PC-3 (cell line): ENCODE measurements around the gene L3MBTL1. TPM values are rescaled to one million over a fixed set of nuclear protein-coding genes. Genes with fewer than 3 reads are reported as not detected.

Experiments
- ATAC-seq: fragments of 200-7000 bp; cut with Tn5 transposase; 2 replicates; pipeline ENCODE4 v1.9.1; 2020; ENCODE audit warnings: mild to moderate bottlenecking, moderate library complexity
- Bru-seq: library from RNA; stranded (reverse); fragments of 400-500 nt; gene quantifications from one replicate; lab custom pipeline; 2021; lab: Mats Ljungman, UMichigan
- BruChase-seq, 2 experiments: library from RNA; stranded (reverse); fragments of 400-500 nt; gene quantifications; one replicate each; lab custom pipeline; 2021; lab: Mats Ljungman, UMichigan
- BruUV-seq: library from RNA; stranded (reverse); fragments of 400-500 nt; replicated peaks from 2 replicates; lab custom pipeline; 2021; lab: Mats Ljungman, UMichigan
- CTCF ChIA-PET: fragments of 300-600 bp; sonication (Branson Sonifier 250); formaldehyde crosslinking; loops from one replicate; lab custom pipeline; 2022; ENCODE audit warnings: antibody characterized with exemption; lab: Charles Lee
- POLR2A ChIA-PET: fragments of 300-600 bp; sonication (Branson Sonifier 250); formaldehyde crosslinking; loops from one replicate; lab custom pipeline; 2022; ENCODE audit warnings: antibody characterized with exemption; ENCODE audit not compliant: unreplicated experiment; lab: Charles Lee
- DNase-seq: peaks from one replicate; pipeline ENCODE4 v3.0.0-alpha.2; 2015
- H2AFZ ChIP-seq: fragments of 300-600 bp; sonication (generic); 2 replicates; pipeline ENCODE4 v1.6.0; 2016; ENCODE audit warnings: antibody characterized with exemption, low read length
- H3F3A ChIP-seq: fragments of 300-600 bp; sonication (generic); one replicate; pipeline ENCODE4 v1.6.0; 2017; ENCODE audit warnings: antibody characterized with exemption, low read length, control low read depth, mild to moderate bottlenecking; ENCODE audit not compliant: unreplicated experiment
- H3K27ac ChIP-seq: fragments of 300-600 bp; sonication (generic); 2 replicates; pipeline ENCODE4 v1.5.1; 2016; ENCODE audit warnings: mild to moderate bottlenecking, low read length
- H3K27me3 ChIP-seq: fragments of 300-600 bp; sonication (generic); 2 replicates; pipeline ENCODE4 v1.6.1; 2016; ENCODE audit warnings: low read length, mixed read lengths
- H3K36me3 ChIP-seq: fragments of 300-600 bp; sonication (generic); 2 replicates; pipeline ENCODE4 v1.6.1; 2016; ENCODE audit warnings: low read depth, mixed run types, low read length, mixed read lengths
- H3K4me1 ChIP-seq: fragments of 300-600 bp; sonication (generic); 2 replicates; pipeline ENCODE4 v1.5.1; 2016; ENCODE audit warnings: low read length; ENCODE audit not compliant: insufficient read depth
- H3K4me2 ChIP-seq: fragments of 300-600 bp; sonication (generic); 2 replicates; pipeline ENCODE4 v1.6.0; 2016; ENCODE audit warnings: low read length
- H3K4me3 ChIP-seq: fragments of 300-600 bp; sonication (generic); 2 replicates; pipeline ENCODE4 v1.5.1; 2016; ENCODE audit warnings: mild to moderate bottlenecking, low read length, mixed read lengths
- H3K79me2 ChIP-seq: fragments of 300-600 bp; sonication (generic); 2 replicates; pipeline ENCODE4 v1.6.1; 2017; ENCODE audit warnings: low read length, mixed read lengths
- H3K9ac ChIP-seq: fragments of 300-600 bp; sonication (generic); 2 replicates; pipeline ENCODE4 v1.6.0; 2016; ENCODE audit warnings: mild to moderate bottlenecking, low read length
- H3K9me2 ChIP-seq: fragments of 300-600 bp; sonication (generic); replicated peaks from 2 replicates; pipeline ENCODE4 v1.6.1; 2016; ENCODE audit warnings: mixed run types, low read length, mixed read lengths
- H3K9me3 ChIP-seq: fragments of 300-600 bp; sonication (generic); 2 replicates; pipeline ENCODE4 v1.6.1; 2016; ENCODE audit warnings: low read length, mixed read lengths
- H4K20me1 ChIP-seq: fragments of 300-600 bp; sonication (generic); 2 replicates; pipeline ENCODE4 v1.6.1; 2016; ENCODE audit warnings: low read length, mixed read lengths
- EZH2 ChIP-seq: fragments of 300-600 bp; sonication (generic); IDR thresholded peaks from one replicate; pipeline ENCODE4 v1.6.1; 2017; ENCODE audit warnings: antibody characterized with exemption, mild to moderate bottlenecking, low read length; ENCODE audit not compliant: unreplicated experiment
- EZH2phosphoT487 ChIP-seq: fragments of 300-600 bp; sonication (generic); IDR thresholded peaks from 2 replicates; pipeline ENCODE4 v1.6.1; 2018; ENCODE audit warnings: mild to moderate bottlenecking, antibody characterized with exemption, low read length, borderline replicate concordance
- intact Hi-C: fragments of 100-400 bp; cut with micrococcal nuclease; formaldehyde crosslinking; loops from 2 replicates; pipeline ENCODE4 v1.9.0; 2023
- long read RNA-seq: library from polyadenylated mRNA; unstranded; transcript quantifications from one replicate; pipeline ENCODE4 v2.0.0, GENCODE V29; 2021; ENCODE audit not compliant: unreplicated experiment
- total RNA-seq: library from RNA; depleted of rRNA; stranded (reverse); fragments of >200 nt; gene quantifications from 2 replicates; pipeline ENCODE4 v1.2.3, GENCODE V29; 2014; rRNA removed
- TF ChIP-seq, protein P1 (sequence below): fragments of 300-600 bp; sonication (generic); conservative IDR thresholded peaks from 2 replicates; pipeline ENCODE4 v1.5.1; 2017; ENCODE audit warnings: antibody characterized with exemption, low read depth, mild to moderate bottlenecking, low read length

L3MBTL1 gene
- total RNA-seq, result 9.9 and 20.7 TPM in 2 replicates
- percentile 69 among the genes with signal in this experiment for Bru-seq, nascent RNA
- percentile 75 among the genes with signal in this experiment for BruChase-seq, experiment 1, labeled RNA remaining after a 6-hour chase
- percentile 81 among the genes with signal in this experiment for BruChase-seq, experiment 2, labeled RNA remaining after a 2-hour chase
- long read RNA-seq, partial matches to known transcripts, result 4 of 24 reads
- long read RNA-seq, other reads (novel, unspliced or antisense), result 17 of 24 reads

DNA sequence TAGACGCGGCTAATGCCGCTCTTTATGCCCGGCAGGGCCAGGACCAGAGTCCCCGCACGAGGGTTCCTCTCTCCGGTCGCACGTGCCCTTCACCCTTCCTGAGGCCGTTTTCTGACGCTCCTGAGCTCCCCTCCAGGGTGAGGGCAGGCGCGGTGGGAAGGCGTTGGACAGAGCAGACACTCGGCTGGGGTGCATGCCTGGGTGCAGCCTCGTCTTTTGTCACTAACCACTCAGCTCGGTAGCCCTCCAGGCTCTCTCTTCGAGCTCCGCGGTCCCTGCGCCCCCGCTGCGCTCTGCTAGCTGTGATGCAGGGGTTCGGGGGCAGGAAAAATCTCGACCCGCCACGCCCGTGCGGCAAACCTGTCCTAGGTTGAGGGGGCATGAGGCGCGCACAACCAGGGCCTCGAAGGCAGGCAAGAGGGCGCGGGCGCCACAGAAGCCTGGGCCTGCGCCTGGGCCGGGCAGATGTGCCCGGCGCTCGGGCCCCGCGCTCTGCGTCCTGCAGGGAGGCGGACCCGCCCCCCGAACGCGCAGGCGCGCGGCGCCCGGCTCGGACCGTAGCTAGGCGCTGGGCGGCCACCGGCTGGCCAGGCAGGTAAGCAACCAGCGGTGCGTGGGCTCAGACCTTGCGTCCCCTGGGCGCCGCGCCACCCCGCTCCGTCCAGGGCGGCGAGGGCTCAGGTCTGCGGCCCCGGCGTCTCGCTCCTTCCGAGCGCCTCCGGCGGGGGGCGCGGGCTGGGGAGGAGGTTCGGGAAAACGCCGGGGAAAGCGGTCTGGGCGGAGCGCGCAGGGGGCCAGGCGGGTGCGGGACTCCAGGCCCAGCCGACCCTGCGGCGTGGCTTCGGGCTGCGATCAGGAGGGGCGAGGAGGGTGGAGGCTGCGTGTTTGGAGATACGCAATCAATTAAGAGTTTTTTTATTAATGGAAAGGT, at the start of gene L3MBTL1:
L3MBTL1 (plus strand) TSS at position 548 of the 931 bp plus-strand sequence. CDS start 5,807 bp downstream, outside the sequence.
- ChIA-PET CTCF (interaction anchor here (0.7 kb wide), 1 partner anchor 1349 kb away, joined by 4 read pairs; no protein-coding TSS in a partner anchor), POLR2A (no interaction called here)
- no TSS peak for BruUV-seq
- Histone ChIP-seq H3K4me2 (peak within 1 kb of the TSS; percentile 94), H3K27ac (no peak within 1 kb of the TSS), H3K9me3 (no peaks in the 10 kb centered on the region), H3K4me3 (peak within 1 kb of the TSS; percentile 85), H3K4me1 (peaks cover 7% of the 10 kb centered on the region), H3K9ac (peak within 1 kb of the TSS; percentile 53; the same call in 1 of the 2 replicates), H2AFZ (peak within 1 kb of the TSS; percentile 89), H3K9me2 (no peaks in the 10 kb centered on the region), H3F3A (no peaks in the 10 kb centered on the region), H3K27me3 (peaks cover 20% of the 10 kb centered on the region), H3K36me3 (no peaks in the 10 kb centered on the region), H4K20me1 (no peaks in the 10 kb centered on the region), H3K79me2 (no peaks in the 10 kb centered on the region)
- TF ChIP-seq, protein P1, sequence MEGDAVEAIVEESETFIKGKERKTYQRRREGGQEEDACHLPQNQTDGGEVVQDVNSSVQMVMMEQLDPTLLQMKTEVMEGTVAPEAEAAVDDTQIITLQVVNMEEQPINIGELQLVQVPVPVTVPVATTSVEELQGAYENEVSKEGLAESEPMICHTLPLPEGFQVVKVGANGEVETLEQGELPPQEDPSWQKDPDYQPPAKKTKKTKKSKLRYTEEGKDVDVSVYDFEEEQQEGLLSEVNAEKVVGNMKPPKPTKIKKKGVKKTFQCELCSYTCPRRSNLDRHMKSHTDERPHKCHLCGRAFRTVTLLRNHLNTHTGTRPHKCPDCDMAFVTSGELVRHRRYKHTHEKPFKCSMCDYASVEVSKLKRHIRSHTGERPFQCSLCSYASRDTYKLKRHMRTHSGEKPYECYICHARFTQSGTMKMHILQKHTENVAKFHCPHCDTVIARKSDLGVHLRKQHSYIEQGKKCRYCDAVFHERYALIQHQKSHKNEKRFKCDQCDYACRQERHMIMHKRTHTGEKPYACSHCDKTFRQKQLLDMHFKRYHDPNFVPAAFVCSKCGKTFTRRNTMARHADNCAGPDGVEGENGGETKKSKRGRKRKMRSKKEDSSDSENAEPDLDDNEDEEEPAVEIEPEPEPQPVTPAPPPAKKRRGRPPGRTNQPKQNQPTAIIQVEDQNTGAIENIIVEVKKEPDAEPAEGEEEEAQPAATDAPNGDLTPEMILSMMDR, result no peak
- peak; percentile 22; the same call in 1 of the 2 replicates for TF ChIP-seq EZH2phosphoT487
- TF ChIP-seq EZH2, result no peak
- peak; percentile 92 for ATAC-seq
- peak; percentile 51 for DNase-seq
- intact Hi-C loops, result no loop called here

DNA sequence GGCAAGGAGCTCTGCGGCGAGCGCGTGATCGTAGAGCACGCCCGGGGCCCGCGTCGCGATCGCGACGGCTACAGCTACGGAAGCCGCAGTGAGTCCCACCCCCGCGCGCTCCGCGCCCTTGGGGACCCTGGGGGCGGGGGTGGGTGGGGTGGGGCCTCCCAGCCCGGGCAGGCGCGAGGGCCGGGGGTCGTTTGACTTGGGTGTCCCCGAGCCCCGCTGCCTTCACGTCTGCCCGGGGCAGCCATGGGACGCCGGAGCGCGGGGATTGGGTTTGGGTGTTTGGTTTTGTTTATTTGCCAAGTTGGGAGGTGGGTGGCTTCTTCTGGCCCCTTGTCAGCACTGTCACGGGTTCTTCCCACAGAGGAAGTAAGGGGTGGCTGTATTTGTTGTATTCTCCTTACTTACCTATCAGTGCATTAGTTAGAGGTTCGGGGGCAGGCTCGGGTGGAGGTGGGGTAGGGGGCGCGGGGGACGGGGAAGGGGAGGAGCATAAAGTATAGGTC, 49.0 kb upstream of the L3MBTL1 start:
- H3K4me1 ChIP-seq, result peaks cover 9% of the 10 kb centered on the region
- intact Hi-C loops, result no loop called here
- peaks cover 50% of the 10 kb centered on the region for H4K20me1 ChIP-seq
- no TSS peak for BruUV-seq
- H3F3A ChIP-seq, result peaks cover 8% of the 10 kb centered on the region
- H3K9me3 ChIP-seq, result no peaks in the 10 kb centered on the region
- DNase-seq, result no peak
- peaks cover 58% of the 10 kb centered on the region for H3K79me2 ChIP-seq
- TF ChIP-seq EZH2phosphoT487 (no peak), EZH2 (no peak)
- TF ChIP-seq, protein P1, result no peak
- H3K9me2 ChIP-seq, result no peaks in the 10 kb centered on the region
- H3K27me3 ChIP-seq, result no peaks in the 10 kb centered on the region
- H3K4me2 ChIP-seq, result peak overlapping the region; percentile 87
- CTCF ChIA-PET, result no interaction called here
- peak overlapping the region; percentile 89; the same call in 1 of the 2 replicates for H3K27ac ChIP-seq
- POLR2A ChIA-PET, result interaction anchor here (0.6 to 1.0 kb wide), 4 partner anchors 8 to 58 kb away, joined by 3 to 5 read pairs (median 4); no protein-coding TSS in a partner anchor
- no peak for ATAC-seq
- H2AFZ ChIP-seq, result no peak overlapping the region
- peaks cover 47% of the 10 kb centered on the region for H3K36me3 ChIP-seq
- peak overlapping the region; percentile 99 for H3K4me3 ChIP-seq
- H3K9ac ChIP-seq, result peak overlapping the region; percentile 100
